GOT3 (cell line): ENCODE measurements around the gene AMOT.

Experiments
- DNase-seq: peaks from one replicate; lab custom pipeline; 2025; ENCODE audit warnings: mixed read lengths; lab: John Stamatoyannopoulos, UW

The AMOT gene

GRCh38 chrX:112735147-112735546, 105.5 kb downstream of the AMOT start:
- no peak for DNase-seq

DNA sequence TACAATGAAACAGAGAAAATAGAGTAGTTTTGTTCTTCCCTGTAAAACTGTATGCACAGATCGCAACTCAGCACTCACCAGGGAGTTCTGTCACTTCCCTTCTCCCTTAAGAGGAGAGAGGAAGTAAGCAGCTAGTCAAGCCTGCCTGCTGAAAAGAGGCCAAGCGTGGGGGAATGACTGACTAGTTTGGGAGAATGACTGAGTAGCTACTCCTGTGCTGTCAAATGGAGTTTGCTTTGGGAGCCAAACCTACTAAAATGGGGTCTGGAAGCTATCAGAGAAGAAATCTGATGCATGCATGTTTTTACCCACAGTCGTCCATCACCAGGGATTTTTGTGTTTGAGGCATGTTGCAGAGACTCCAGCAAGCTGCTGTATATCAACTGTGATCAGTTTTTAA, 106.3 kb downstream of the AMOT start:
- no peak for DNase-seq

DNA sequence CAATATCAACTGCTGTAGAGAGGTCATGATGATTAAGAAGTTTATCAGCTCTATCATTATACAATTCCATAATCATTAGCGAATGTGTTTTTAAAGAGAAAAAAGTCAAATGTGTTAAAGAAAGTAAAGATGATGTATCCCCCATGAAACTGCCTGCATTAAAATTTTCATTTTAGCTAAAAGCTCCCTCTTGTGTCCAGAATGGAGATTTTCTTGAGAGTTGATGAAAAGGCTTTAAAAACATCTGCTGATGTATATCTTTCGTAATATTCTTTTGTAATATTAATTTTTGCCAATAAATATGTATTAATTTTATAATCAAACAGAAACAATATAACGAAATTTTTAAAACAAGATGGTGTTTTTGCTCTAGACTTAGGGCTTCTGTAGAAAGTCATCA, 108.8 kb downstream of the AMOT start:
- DNase-seq = no peak
